Stimulated activated CD8-positive, alpha-beta memory T cell treated with anti-CD3 and anti-CD28 coated beads, Interleukin-7, amount 100 ng/mL, for 1 hour (primary cell): ENCODE results near the gene KCNK6.
"Not testable (repeated sequence)": the region's sequence is repeated elsewhere in the genome, so short reads cannot be mapped to it uniquely, and the experiment has no call there.

ENCODE experiments used
- DNase-seq, 2 donors: peaks; one replicate each; pipeline ENCODE4 v3.0.0-alpha.2; 2020; ENCODE audit warnings: low read depth in 2 of 2

The KCNK6 gene

GRCh38 chr19:38362076-38362945, 42.7 kb downstream of the KCNK6 start:
- DNase-seq, result peak; percentile 37 to 42

DNA sequence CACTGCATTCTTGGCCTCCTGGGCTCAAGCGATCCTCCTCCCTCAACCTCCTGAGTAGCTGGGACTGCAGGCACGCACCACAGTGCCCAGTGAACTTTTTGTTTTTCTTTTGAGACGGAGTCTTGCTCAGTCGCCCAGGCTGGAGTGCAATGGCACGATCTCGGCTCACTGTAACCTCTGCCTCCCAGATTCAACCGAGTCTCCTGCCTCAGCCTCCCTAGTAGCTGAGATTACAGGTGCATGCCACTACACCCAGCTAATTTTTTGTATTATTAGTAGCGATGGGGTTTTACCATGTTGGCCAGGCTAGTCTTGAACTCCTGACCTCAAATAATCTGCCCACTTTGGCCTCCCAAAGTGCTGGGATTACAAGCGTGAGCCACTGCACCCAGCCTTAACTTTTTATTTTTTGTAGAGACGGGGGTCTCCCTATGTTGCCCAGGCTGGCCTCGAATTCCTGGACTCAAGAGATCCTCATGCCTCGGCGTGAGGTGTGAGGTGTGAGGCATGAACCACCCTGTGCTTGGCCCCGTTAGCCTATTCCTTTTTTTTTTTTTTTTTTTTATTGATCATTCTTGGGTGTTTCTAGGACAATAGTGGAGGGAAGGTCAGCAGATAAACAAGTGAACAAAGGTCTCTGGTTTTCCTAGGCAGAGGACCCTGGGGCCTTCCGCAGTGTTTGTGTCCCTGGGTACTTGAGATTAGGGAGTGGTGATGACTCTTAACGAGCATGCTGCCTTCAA, 43.5 kb downstream of the KCNK6 start:
- not testable (repeated sequence) for DNase-seq

- no peak for DNase-seq
Observed at GRCh38 chr19:38367041-38367440, 47.4 kb downstream of the KCNK6 start.

DNA sequence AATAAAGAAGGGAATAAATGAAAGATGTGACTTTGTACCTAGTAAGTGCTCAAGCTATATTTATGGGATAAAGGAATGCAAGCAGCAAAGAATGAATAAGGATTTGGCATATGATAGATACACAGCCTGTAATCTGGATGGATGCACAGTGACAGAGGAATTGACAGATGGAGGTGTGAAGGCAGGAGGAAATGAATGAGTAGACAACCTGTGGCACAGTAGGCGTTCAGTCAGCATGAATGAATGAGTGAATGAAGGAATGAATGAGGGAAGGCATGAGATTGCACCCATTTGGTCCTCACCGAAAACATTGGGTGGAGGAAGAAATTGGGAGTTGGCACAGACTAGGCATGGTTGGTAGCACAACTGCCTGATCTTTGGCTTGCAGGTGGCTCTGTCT, 49.9 kb downstream of the KCNK6 start:
- DNase-seq, result no peak

GRCh38 chr19:38370299-38370698, 50.7 kb downstream of the KCNK6 start:
- no peak for DNase-seq

DNA sequence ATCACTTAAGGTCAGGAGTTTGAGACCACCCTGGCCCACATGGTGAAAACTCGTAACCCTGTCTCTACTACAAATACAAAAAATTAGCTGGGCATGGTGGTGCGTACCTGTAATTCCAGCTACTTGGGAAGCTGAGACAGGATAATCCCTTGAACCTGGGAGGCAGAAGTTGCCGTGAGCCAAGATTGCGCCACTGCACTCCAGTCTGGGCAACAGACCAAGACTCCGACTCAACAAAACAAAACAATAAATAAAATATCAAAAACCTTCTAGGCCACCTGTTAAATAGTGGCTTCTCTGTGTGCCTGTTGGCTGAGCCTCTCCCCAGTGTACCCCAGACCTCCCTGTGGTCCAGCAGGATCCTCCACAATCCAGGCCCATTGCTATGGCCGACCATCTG, 51.4 kb downstream of the KCNK6 start:
- no peak for DNase-seq

DNA sequence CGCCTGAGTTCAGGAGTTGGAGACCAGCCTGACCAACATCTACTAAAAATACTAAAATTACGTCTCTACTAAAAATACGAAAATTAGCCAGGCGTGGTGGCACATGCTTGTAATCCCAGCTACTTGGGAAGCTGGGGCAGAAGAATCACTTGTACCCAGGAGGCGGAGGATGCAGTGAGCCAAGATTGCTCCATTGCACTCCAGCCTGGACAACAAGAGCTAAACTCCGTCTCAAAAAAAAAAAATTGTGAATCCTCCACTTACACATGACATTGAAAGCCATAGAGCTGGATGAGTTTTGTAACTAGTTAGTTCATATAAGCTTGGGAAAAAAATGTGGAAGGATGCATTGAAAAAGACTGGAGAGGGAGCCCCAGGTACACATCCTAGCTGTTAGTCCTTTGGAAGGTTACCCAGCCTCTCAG, 54.3 kb downstream of the KCNK6 start:
- DNase-seq, result no peak

- peak; percentile 93 for DNase-seq
Observed at GRCh38 chr19:38374332-38375097, 54.9 kb downstream of the KCNK6 start, which contains the start of gene PSMD8. PSMD8 (plus strand) TSS chr19:38374571; CDS start chr19:38374602, 31 bp downstream.

- DNase-seq, result no peak
Observed at GRCh38 chr19:38375098-38375493, 55.5 kb downstream of the KCNK6 start.

DNA sequence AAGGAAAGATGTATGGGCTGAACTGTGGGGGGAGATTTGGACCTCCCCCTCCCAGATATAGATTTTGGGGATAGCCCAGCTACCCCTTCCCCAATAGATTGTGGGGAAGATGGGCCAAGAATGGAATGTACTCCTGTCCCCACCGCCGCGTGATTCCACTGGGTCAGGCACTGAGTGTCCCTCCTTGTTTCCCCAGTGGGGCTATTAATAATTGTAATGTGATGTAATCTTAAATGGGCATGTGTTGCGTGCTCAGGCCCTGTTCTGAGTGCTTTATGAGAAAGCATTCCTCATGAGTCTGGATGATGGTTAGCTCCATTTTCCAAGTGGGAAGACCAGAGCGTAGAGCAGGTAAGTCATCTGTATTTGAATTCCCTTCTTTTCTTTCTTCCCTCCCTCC, 56.1 kb downstream of the KCNK6 start:
- no peak for DNase-seq

- DNase-seq, result no peak
Observed at GRCh38 chr19:38376576-38376975, 56.9 kb downstream of the KCNK6 start.

DNA sequence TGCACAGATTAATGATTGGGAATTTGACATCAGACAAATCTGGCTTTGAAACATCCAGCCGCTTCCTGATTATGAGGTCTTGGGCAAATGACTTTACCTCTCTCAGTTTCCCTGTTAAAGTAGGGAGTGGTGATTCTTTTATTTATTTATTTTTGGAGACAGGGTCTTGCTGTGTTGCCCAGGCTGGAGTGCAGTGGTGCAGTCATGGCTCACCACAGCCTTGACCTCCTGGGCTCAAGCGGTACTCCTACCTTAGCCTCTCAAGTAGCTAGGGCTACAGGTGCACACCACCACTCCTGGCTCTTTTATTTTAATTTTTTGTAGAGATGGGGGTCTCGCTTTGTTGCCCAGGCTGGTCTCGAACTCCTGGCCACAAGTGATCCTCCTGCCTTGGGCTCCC, 57.4 kb downstream of the KCNK6 start:
- no peak for DNase-seq

GRCh38 chr19:38378866-38379265, 59.2 kb downstream of the KCNK6 start:
- DNase-seq, result no peak

- no peak for DNase-seq
Observed at GRCh38 chr19:38381138-38381537, 61.5 kb downstream of the KCNK6 start.
